Kidney (tissue), 14 donors: ENCODE results near the gene SRR. TPM values are rescaled to one million over a fixed set of nuclear protein-coding genes. Genes with fewer than 3 reads are reported as not detected.
A peak's percentile ranks its signal among the peaks of the same experiment; 100 is the strongest.

ENCODE experiments used
- DNase-seq, 5 donors: peaks; one replicate each; pipeline ENCODE4 v3.0.0-alpha.2; 2013 to 2020
- FAIRE-seq: peaks from 2 replicates; lab custom pipeline; 2012; peaks lifted over from hg19 to GRCh38; lab: Jason Lieb, UNC
- H3K27ac ChIP-seq, 2 donors: one replicate each; pipeline ENCODE4 v1.7.0; 2013; ENCODE audit warnings: low read depth in 2 of 2, low read length in 2 of 2, inconsistent platforms in 1 of 2
- H3K27me3 ChIP-seq: one replicate; pipeline ENCODE4 v1.7.1; 2013; ENCODE audit warnings: low read length, inconsistent platforms; ENCODE audit not compliant: control insufficient read depth, insufficient read depth
- H3K36me3 ChIP-seq, 3 donors: one replicate each; pipeline versions ENCODE4 v1.7.0 to v1.7.1; 2013; ENCODE audit warnings: low read length in 3 of 3, control low read depth in 1 of 3, inconsistent platforms in 1 of 3; ENCODE audit not compliant: insufficient read depth in 3 of 3, control insufficient read depth in 2 of 3
- H3K4me1 ChIP-seq, 3 donors: one replicate each; pipeline versions ENCODE4 v1.7.0 to v1.7.1; 2013; ENCODE audit warnings: low read length in 3 of 3, inconsistent platforms in 1 of 3, low read depth in 1 of 3; ENCODE audit not compliant: control insufficient read depth in 2 of 3, insufficient read depth in 2 of 3
- H3K4me3 ChIP-seq, 3 donors: one replicate each; pipeline versions ENCODE4 v1.7.0 to v1.8.1; 2013; ENCODE audit warnings: low read length in 3 of 3, control low read depth in 1 of 3, inconsistent platforms in 1 of 3
- H3K9ac ChIP-seq, 3 donors: one replicate each; pipeline versions ENCODE4 v1.7.0 to v1.7.1; 2013; ENCODE audit warnings: low read length in 3 of 3, control low read depth in 1 of 3, inconsistent platforms in 1 of 3
- H3K9me3 ChIP-seq, 3 donors: one replicate each; pipeline versions ENCODE4 v1.7.0 to v1.7.1; 2013; ENCODE audit warnings: low read length in 3 of 3, control low read depth in 1 of 3, inconsistent platforms in 1 of 3; ENCODE audit not compliant: control insufficient read depth in 2 of 3, insufficient read depth in 1 of 3
- CTCF ChIP-seq: IDR thresholded peaks from 3 replicates; pipeline ENCODE4 v1.5.1; 2012; ENCODE audit warnings: mild to moderate bottlenecking, moderate library complexity, borderline replicate concordance; ENCODE audit not compliant: insufficient read depth; ENCODE audit errors: extremely low read depth
- intact Hi-C: fragments of 100-400 bp; cut with DNase I; formaldehyde crosslinking; loops from one replicate; pipeline ENCODE4 v1.11.1; 2022
- polyA plus RNA-seq: library from polyadenylated mRNA; stranded (reverse); fragments of 350-450 nt; fragmentation: Illumina TruSeq; extraction: RNeasy Lipid Tissue Mini Kit (QIAGEN cat#74804); gene quantifications from one replicate; pipeline ENCODE4 v1.2.3, GENCODE V29; 2014; ENCODE audit warnings: low read depth, low replicate concordance; ENCODE audit not compliant: insufficient read depth
- total RNA-seq: library from RNA; stranded (reverse); fragmentation: NEBNext Ultra II Directional; extraction: Animal tissue kit (Norgen Biotek cat#: 25700); gene quantifications from one replicate; pipeline ENCODE4 v1.2.1, GENCODE V29; 2021
- donor health status: control.
- donor health status: control.
- donor health status: control.
- donor health status: control.
- donor health status: control.
- donor health status: DM: yes; HTN: yes; CAD: no.
- donor health status: Normal renal cell carcinoma (clear cell type).

The SRR gene
- total and polyA plus RNA-seq, 2 donors from 2014 or later, result 3.5 to 10.0 TPM

DNA sequence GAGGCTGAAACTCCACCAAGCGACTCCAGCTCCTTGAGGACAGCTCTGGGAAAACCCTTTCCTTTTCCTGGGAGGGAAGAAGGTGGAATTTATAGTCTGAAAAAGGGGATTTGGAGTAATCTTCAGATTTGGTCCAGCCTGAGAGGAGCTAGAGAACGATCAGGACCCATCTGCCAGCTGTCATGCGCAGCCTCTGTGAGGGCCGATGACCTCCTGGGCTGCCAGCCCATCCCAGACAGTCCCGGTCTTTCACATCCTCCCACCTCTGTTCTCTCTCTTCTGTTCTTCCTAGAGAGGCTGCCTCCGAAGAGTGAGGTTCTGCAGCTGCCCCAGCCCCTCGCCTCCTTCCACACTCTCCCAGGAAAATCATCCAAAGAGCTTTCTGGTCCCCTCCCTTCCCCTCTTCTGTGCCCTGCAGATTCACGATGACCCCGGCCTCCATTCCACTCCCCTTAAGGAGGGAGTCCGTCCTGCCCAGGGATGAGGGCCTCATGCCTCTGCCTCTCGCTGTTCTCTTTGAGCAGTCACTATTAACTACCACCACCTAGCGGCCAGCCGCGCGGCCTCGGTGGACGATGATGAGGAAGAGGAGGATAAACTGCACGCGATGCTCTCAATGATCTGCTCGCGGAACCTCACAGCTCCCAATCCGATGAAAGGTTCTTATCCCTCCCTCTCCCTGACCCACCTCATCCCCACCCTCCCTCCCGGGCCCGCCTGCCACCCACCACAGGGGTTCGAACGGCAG, 63.2 kb downstream of the SRR start:
- FAIRE-seq, result no peak
- intact Hi-C loops, result no loop called here
- no peak for DNase-seq

GRCh38 chr17:2368359-2368758, 64.6 kb downstream of the SRR start:
- Histone ChIP-seq H3K36me3 (peaks cover 0 to 24% (median 12%) of the 10 kb centered on the region in 3 donors), H3K27ac (no peak overlapping the region), H3K9ac (no peak overlapping the region), H3K9me3 (no peaks in the 10 kb centered on the region), H3K27me3 (no peaks in the 10 kb centered on the region), H3K4me3 (no peak overlapping the region), H3K4me1 (no peaks in the 10 kb centered on the region)
- FAIRE-seq (no peak), DNase-seq (no peak)
- intact Hi-C loops, result no loop called here
- TF ChIP-seq CTCF, result no peak

More for the DNA sequence above, 63.2 kb downstream of the SRR start:
- no peaks in the 10 kb centered on the region for H3K4me1 ChIP-seq
- H3K27me3 ChIP-seq, result no peaks in the 10 kb centered on the region
- no peak overlapping the region for H3K4me3 ChIP-seq
- no peak overlapping the region for H3K27ac ChIP-seq
- no peak for TF ChIP-seq CTCF
- no peaks in the 10 kb centered on the region for H3K9me3 ChIP-seq
- peaks cover 0 to 23% (median 8%) of the 10 kb centered on the region in 3 donors for H3K36me3 ChIP-seq
- no peak overlapping the region for H3K9ac ChIP-seq

DNA sequence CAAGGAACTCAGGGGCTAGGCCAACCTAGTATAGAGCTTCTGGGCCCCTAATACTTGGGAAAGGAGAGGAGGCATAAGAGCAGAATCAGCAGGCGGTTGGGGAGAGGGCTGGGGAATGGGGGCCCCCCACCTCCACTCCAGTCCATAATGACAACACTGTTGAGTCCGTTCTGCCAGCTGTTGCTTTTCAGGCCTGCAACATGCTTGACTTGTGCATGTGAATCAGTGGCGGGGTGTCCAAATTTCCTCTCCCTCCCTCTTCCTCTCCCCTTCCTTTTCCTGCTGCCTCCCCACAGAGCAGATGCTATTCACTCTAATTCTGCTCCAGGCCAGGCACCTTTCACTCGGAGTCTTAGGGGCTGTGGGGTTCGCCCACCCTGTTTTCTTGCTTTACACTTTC, 65.3 kb downstream of the SRR start:
- peak in 1 of 5 donors; percentile 71 for DNase-seq
- H3K9ac ChIP-seq, result no peak overlapping the region

More for the DNA sequence above, 65.3 kb downstream of the SRR start:
- H3K27ac ChIP-seq, result no peak overlapping the region
- no peak for FAIRE-seq
- peaks cover 0 to 27% (median 16%) of the 10 kb centered on the region in 3 donors for H3K36me3 ChIP-seq
- no peak overlapping the region for H3K4me3 ChIP-seq
- no peak for TF ChIP-seq CTCF
- H3K27me3 ChIP-seq, result no peaks in the 10 kb centered on the region
- H3K4me1 ChIP-seq, result no peaks in the 10 kb centered on the region
- H3K9me3 ChIP-seq, result no peaks in the 10 kb centered on the region
- intact Hi-C loops, result no loop called here
